Stimulated activated naive CD8-positive, alpha-beta T cell treated with anti-CD3 and anti-CD28 coated beads, Interleukin-15, amount 100 ng/mL, for 72 hours (primary cell): ENCODE measurements around the gene NR0B2.
"Not testable (repeated sequence)": the region's sequence is repeated elsewhere in the genome, so short reads cannot be mapped to it uniquely, and the experiment has no call there.

Source experiments
- ATAC-seq: fragments of 150-1000 bp; cut with Tn5 transposase; 2 replicates; pipeline ENCODE4 v1.10.0; 2021; ENCODE audit warnings: mild to moderate bottlenecking, moderate library complexity
- DNase-seq, 2 donors: peaks; one replicate each; pipeline ENCODE4 v3.0.0; 2021 to 2022
- H3K27ac Mint-ChIP-seq, 2 donors: one replicate each; pipeline ENCODE4 v1.8.0; 2022; ENCODE audit warnings: mild to moderate bottlenecking in 2 of 2, mixed read lengths in 2 of 2, moderate library complexity in 2 of 2
- H3K27me3 Mint-ChIP-seq: one replicate; pipeline ENCODE4 v1.8.0; 2022; ENCODE audit warnings: mixed read lengths
- H3K4me1 Mint-ChIP-seq: one replicate; pipeline ENCODE4 v1.8.0; 2022; ENCODE audit warnings: mild to moderate bottlenecking, mixed read lengths
- H3K4me3 Mint-ChIP-seq, 2 donors: one replicate each; pipeline ENCODE4 v1.8.0; 2022; ENCODE audit warnings: mild to moderate bottlenecking in 2 of 2, mixed read lengths in 2 of 2, moderate library complexity in 1 of 2
- H3K9me3 Mint-ChIP-seq, 2 donors: one replicate each; pipeline ENCODE4 v1.8.0; 2022; ENCODE audit warnings: mixed read lengths in 2 of 2

The NR0B2 gene, protein sequence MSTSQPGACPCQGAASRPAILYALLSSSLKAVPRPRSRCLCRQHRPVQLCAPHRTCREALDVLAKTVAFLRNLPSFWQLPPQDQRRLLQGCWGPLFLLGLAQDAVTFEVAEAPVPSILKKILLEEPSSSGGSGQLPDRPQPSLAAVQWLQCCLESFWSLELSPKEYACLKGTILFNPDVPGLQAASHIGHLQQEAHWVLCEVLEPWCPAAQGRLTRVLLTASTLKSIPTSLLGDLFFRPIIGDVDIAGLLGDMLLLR

DNA sequence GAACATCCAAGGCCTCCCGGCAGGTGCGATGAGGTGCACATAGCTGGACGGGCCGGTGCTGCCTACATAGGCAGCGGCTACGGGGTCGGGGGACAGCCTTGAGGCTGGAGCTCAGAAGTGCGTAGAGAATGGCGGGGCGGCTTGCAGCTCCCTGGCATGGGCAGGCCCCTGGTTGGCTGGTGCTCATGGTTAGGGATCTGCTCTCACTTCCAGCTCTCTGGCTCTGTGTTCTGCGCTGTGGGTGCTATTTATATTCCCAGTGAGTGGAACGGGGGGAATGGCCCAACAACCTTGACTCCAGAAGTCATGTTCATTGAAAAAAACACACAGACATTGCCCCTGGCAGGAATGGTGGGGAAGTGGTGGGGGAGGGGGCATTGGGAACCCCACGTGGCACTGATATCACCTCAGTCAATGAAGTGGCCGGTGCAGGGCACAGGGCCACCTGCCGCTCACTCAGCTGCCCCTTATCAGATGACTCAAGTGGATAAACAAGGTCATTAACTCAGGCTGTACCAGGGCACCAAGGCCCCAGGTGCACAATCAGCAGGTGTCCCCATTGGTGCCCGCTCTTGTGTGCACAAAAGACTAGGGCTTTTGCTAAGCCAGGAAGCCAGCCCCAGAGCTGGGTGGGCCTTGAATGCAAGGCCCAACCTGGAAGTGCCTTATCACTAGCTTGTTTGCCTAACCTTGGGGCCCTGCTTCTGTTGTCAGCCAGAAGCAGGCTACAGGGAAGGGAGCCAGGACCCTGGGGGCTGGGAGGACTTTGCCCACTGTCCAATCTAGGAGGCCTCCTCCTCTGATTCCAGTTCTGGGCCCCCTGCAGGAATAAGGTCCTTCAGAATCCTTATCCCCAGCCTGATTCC is at the start of gene NR0B2:
NR0B2 (minus strand) TSS at position 222 of the 866 bp plus-strand sequence; CDS start at position 187, 35 bp downstream.
- no peak within 1 kb of the TSS for H3K4me3 Mint-ChIP-seq
- no peak for ATAC-seq

DNA sequence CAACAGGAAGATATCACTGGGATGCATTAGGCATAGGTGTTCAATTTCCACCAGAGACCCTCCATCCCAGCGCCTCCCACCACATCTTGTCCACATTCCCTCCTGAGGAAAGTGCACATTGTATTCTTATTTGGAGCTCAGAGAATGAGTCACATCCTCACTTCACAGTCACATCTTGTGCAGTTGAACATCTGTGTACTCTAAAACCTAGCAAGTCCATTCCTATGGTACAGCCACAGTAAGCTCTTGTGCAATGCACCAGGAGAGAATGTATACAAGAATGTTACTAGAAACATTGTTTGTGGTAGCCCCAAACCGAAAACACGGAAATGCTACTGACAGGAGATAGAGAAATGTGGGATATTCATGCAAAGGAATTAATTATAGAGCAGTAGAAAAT is 48.1 kb upstream of the NR0B2 start:
- H3K27me3 Mint-ChIP-seq: peaks cover 67% of the 10 kb centered on the region
- ATAC-seq: no peak
- no peak overlapping the region for H3K4me3 Mint-ChIP-seq
- DNase-seq: no peak
- H3K4me1 Mint-ChIP-seq: peaks cover 6% of the 10 kb centered on the region
- no peaks in the 10 kb centered on the region for H3K9me3 Mint-ChIP-seq
- no peak overlapping the region for H3K27ac Mint-ChIP-seq

More for the DNA sequence above, at the start of gene NR0B2:
- peak within 1 kb of the TSS in 1 of 2 donors; percentile 74 for H3K27ac Mint-ChIP-seq
- no peaks in the 10 kb centered on the region for H3K4me1 Mint-ChIP-seq
- no peaks in the 10 kb centered on the region for H3K9me3 Mint-ChIP-seq
- H3K27me3 Mint-ChIP-seq: no peaks in the 10 kb centered on the region
- no peak for DNase-seq

DNA sequence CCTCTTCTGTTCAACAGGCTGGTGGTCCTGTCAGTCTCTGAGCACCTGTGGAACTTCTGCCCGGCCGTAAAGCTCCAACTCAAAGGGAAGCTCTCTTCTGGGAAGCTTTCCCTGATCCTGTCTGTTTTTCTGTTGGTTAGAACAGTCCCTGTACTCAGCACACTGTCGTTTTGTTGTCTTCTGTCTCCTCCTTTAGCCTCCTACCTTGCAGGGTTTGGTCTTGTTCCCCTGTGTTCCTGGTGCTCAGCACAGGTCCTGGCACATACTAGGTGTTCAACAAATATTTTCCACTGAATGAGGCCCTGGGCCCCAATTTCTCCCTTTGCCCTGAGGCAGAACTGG is 46.8 kb upstream of the NR0B2 start:
- DNase-seq (no peak), ATAC-seq (no peak)
- Mint-ChIP-seq H3K27ac (peak overlapping the region; percentile 72 to 74), H3K4me3 (peak overlapping the region; percentile 75 to 86), H3K27me3 (peaks cover 55% of the 10 kb centered on the region), H3K4me1 (peaks cover 6% of the 10 kb centered on the region), H3K9me3 (no peaks in the 10 kb centered on the region)

DNA sequence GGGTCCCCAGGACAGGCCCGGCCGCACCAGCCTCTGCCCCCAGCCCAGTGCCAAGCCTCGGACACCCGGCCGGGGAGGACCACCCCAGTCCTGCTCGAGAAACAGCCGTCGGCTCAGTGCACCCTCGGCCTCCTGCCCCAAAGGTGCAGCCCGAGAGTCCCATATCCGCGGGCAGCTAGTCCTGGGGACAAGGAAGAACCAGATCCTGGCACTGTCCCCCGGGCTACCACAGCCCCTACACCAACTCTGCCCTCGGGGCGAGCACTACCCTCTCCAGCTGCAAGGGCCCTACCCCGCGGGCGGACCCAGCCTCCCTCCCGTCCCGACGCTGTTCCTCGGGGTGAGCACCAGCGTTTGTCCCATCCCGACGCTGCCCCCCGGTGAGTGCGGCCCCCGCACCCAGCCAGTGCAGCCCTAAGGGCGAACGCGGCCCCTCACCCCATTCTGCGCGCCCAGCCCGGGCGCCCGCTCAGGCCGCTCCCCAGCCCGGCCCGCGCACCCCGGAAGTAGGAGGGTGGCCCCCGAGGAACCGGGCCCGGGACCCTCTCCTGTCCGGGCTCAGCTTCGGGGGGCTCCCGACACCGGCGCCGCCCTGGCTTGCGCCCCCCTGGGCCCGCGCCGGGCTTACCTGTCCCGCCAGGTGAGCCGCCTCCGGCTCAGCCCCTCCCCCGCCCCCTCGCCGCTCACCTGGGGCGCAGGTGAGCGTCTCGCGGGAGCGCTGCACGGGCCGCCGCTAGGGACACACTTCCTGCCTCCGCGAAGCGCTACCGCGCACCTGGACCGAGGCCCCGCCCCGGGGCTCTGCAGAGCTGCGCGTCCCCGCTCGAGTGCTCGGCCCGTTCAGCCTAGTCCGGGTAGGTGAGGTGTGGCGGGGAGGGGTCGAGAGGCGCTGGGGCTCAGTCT is 46.2 kb upstream of the NR0B2 start, which contains the start of gene KDF1:
KDF1 (minus strand) TSS at position 747 of the 903 bp plus-strand sequence. CDS start 8,088 bp downstream, outside the sequence.
- DNase-seq (peak; percentile 23 to 35), ATAC-seq (peak; percentile 83)
- peaks cover 53% of the 10 kb centered on the region for H3K27me3 Mint-ChIP-seq
- H3K4me1 Mint-ChIP-seq: peaks cover 6% of the 10 kb centered on the region
- H3K27ac Mint-ChIP-seq: peak within 1 kb of the TSS; percentile 72 to 74
- peak within 1 kb of the TSS; percentile 75 to 86 for H3K4me3 Mint-ChIP-seq
- no peaks in the 10 kb centered on the region for H3K9me3 Mint-ChIP-seq

DNA sequence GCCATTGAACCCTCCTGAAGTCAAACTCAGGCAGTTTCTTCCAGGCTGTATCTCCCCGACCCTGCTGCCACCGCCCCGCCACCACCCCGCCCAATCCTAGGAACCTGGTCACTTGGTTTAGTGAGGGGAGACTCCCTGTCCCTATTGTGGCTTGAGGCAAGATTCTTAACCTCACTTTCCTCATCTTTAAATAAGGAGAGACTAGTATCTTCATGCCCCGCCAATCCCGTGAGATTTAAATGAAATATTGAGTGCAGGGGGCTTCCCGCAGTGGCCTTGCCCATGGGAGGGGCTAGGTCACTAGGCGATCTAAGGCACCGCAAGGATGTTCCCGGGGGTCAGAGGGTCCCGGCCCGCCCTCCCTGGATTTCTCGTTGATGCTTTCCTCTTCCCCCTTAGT is 45.5 kb upstream of the NR0B2 start:
- ATAC-seq: no peak
- Mint-ChIP-seq H3K27me3 (peaks cover 46% of the 10 kb centered on the region), H3K4me3 (peak overlapping the region; percentile 72 to 75), H3K4me1 (peaks cover 6% of the 10 kb centered on the region), H3K9me3 (no peaks in the 10 kb centered on the region), H3K27ac (no peak overlapping the region)
- DNase-seq: no peak

DNA sequence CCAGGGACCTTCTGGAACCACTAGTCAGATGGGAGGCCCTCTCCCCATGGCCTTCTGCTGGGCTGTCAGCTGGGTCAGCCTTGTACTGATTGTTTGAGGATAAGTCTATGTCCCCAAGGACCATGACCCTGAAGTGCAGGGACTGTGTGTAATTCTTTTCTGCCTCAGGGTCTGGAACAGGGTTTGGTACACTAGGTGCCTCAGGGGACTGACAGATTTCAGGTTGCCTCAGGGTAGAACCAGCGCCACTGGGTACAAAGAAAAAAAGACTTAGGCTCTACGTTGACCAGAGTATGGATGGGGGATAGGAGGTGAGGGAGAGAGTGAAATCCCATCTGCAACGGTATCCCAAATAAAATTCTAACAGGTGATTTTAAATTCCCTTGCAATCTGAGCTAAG is 43.5 kb upstream of the NR0B2 start:
- no peak for DNase-seq

DNA sequence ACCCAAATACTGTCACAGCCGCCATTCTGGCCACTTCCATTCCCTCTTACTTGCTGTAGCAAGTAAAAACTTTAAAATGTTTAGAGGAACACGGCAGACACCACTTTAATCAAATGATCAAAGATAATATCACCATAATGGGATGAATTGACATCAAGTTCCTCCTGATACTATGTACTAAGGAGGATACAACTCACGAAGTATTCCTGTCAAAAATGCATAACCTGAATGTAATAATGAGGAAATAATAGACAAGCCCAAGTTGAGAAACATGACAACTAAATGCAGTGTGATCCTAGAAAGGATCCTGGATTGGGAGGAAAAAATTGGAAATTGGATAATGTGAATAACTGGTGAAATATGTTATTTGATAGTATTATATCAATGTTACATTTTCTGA is 42.5 kb upstream of the NR0B2 start:
- DNase-seq (no peak), ATAC-seq (no peak)
- Mint-ChIP-seq H3K9me3 (no peaks in the 10 kb centered on the region), H3K4me1 (peaks cover 6% of the 10 kb centered on the region), H3K27me3 (peaks cover 22% of the 10 kb centered on the region), H3K4me3 (no peak overlapping the region), H3K27ac (no peak overlapping the region)

More for the DNA sequence above, 43.5 kb upstream of the NR0B2 start:
- ATAC-seq: no peak
- Mint-ChIP-seq H3K27me3 (peaks cover 32% of the 10 kb centered on the region), H3K9me3 (no peaks in the 10 kb centered on the region), H3K4me3 (no peak overlapping the region), H3K4me1 (peaks cover 6% of the 10 kb centered on the region), H3K27ac (no peak overlapping the region)

DNA sequence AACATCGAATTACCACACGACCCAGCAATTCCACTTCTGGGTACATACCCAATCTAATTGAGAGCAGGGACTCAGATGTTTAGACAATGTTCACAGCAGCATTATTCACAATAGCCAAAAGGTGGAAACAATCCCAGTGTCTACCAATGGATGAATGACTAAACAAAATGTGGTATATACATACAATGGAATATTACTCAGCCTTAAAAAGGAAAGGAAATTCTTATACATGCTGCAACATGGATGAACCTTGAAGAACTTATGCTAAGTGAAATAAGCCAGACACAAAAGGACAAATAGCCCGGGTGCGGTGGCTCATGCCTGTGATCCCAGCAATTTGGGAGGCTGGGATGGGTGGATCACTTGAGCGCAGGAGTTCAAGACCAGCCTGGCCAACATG is 39.6 kb upstream of the NR0B2 start:
- Mint-ChIP-seq H3K4me3 (no peak overlapping the region), H3K9me3 (no peaks in the 10 kb centered on the region), H3K27me3 (peaks cover under 1% of the 10 kb centered on the region), H3K27ac (no peak overlapping the region), H3K4me1 (no peaks in the 10 kb centered on the region)
- ATAC-seq (no peak), DNase-seq (no peak)

DNA sequence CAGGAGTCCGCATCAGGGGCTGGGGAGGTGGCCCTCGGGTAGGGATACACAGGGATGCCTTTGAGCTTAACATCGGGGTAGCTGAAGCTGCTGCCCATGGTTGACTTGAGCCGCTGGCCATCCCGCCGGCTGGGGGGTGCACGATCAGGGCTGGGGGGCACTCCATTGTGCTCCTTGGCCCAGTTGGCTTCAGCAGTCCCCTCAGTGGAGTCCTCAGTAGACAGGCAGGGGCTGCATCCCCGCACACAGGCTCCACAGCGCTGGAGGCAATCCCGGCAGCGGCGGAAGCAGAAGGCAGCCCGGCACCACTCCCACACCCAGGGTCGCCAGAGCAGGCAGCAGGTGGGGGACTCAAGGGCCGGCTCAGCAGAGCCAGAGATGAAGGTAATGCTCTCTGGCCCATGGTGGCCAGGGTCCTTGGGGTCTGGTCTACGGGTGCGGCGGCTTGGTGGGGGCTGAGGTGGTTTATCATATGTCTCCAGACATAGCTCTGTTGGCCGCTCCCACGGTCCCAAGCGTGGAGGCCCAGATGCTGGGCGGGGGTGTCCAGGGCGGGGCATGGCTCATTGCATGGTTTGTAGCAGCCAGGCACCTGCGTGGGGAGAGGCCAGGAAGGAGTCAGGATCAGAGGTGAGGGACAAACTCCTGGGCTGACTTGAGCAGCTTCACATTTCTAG is 38.2 kb upstream of the NR0B2 start:
- Mint-ChIP-seq H3K4me3 (no peak overlapping the region), H3K27ac (no peak overlapping the region), H3K27me3 (no peaks in the 10 kb centered on the region), H3K4me1 (no peaks in the 10 kb centered on the region), H3K9me3 (no peaks in the 10 kb centered on the region)
- no peak for DNase-seq
- no peak for ATAC-seq

DNA sequence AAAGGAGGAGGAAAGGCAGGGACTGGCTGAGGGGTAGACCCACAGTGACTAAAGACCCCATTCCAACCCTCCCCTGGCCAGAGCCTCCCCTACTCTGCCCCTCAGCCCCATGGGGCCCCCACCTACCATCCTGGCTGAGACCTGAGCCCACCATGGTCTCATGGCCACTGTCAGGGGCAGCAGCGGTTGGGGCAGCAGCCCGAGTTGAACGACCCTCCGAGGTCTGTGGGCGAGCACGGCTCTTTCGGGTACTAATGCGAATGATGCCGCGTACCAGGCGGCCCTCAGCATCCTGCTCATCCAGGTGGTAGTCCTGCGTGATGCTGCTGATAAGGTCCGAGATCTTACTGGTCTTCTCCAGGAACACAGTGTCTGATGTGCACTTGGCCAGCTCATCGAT is 37.4 kb upstream of the NR0B2 start:
- ATAC-seq: no peak
- Mint-ChIP-seq H3K27ac (peak overlapping the region in 1 of 2 donors; percentile 5), H3K4me3 (no peak overlapping the region), H3K4me1 (no peaks in the 10 kb centered on the region), H3K9me3 (no peaks in the 10 kb centered on the region), H3K27me3 (no peaks in the 10 kb centered on the region)
- DNase-seq: no peak

DNA sequence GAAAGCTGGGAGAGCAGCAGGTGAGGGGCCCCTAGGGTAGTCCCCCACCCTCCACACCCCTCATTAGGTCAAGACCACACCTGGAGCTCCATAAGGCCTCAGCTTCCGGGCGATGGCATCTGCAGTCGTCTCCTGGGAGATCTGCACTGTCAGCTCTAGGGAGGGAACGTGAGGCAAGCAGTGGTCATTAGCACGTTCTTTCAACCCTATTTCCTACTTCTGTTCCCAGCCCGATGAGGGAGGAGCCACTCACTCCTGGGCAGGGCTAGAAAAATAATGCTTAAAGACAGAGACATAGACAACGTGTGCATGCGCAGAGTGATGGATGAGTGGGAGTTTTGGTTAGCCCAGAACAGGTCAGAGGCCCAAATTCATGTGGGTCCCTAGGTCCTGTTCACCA is 36.8 kb upstream of the NR0B2 start:
- Mint-ChIP-seq H3K9me3 (no peaks in the 10 kb centered on the region), H3K27me3 (no peaks in the 10 kb centered on the region), H3K4me3 (no peak overlapping the region), H3K27ac (peak overlapping the region in 1 of 2 donors; percentile 91), H3K4me1 (no peaks in the 10 kb centered on the region)
- ATAC-seq: no peak
- DNase-seq: no peak

DNA sequence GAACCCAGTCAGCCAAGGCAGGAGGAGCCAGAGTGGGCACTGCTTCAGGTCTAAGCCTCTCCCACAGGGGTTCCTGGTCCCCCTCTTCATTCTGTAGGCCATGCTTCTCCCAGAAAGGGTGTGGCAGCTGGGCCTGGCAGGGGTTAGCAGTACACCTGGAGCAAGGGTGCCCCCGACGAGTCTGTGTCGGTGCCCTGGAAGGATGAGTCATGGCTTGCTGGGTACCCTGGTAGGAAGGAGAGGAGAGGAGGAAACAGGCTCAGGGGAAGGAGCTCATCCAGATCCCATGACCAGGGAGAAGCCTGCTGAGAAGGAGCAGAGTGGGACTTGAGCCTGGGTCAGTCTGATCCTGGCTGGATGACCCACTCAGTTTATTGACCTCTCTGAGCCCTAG is 36.1 kb upstream of the NR0B2 start:
- no peak overlapping the region for H3K4me3 Mint-ChIP-seq
- H3K4me1 Mint-ChIP-seq: no peaks in the 10 kb centered on the region
- H3K9me3 Mint-ChIP-seq: no peaks in the 10 kb centered on the region
- ATAC-seq (peak; percentile 9), DNase-seq (no peak)
- H3K27me3 Mint-ChIP-seq: no peaks in the 10 kb centered on the region
- no peak overlapping the region for H3K27ac Mint-ChIP-seq

DNA sequence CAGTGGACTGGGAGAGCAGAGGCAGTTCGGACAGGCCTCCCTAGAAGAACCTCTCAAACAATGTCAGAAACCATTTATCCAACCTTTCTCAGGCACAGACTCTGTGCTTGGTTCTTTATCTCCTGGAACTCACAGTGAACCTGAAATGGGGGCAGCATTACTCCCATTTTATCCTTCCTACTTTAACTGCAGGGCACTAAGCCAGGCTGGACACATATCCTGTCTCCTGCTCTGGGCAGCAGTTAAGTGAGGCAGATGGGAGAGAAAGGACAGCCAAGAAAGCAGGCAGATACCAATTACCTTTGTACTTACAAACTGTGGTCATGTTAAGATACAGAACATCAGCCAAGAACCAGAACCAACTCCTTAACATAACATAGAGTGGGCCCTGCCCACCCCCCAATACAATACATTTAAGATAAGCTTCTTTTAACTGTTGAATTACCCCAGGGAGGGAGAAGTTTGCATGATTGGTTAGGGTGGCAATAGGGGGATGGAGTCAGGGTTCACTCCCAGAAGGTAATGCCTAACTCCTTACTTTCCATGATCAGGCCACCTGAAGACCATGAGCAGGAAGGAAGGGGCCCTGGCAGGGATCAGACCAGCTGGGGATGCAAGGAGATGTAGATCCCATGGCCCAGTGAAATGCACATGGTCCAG is 35.6 kb upstream of the NR0B2 start:
- no peaks in the 10 kb centered on the region for H3K27me3 Mint-ChIP-seq
- no peak overlapping the region for H3K4me3 Mint-ChIP-seq
- H3K27ac Mint-ChIP-seq: peak overlapping the region in 1 of 2 donors; percentile 50
- no peak for DNase-seq
- H3K9me3 Mint-ChIP-seq: no peaks in the 10 kb centered on the region
- peak; percentile 18 for ATAC-seq
- H3K4me1 Mint-ChIP-seq: no peaks in the 10 kb centered on the region

DNA sequence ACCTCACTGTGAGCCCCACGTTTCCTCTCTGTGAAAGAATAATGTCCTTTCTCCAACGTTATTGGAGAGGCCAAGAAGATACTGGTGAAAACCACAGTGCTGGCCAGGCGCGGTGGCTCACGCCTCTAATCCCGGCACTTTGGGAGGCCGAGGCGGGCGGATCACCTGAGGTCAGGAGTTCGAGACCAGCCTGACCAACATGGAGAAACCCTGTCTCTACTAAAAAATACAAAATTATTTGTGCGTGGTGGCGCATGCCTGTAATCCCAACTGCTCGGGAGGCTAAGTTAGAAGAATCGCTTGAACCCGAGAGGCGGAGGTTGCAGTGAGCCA is 34.9 kb upstream of the NR0B2 start:
- not testable (repeated sequence) for H3K27me3 Mint-ChIP-seq, H3K4me1 Mint-ChIP-seq, H3K9me3 Mint-ChIP-seq, DNase-seq, H3K4me3 Mint-ChIP-seq, ATAC-seq
- H3K27ac Mint-ChIP-seq: peak overlapping the region in 1 of 2 donors; percentile 12

DNA sequence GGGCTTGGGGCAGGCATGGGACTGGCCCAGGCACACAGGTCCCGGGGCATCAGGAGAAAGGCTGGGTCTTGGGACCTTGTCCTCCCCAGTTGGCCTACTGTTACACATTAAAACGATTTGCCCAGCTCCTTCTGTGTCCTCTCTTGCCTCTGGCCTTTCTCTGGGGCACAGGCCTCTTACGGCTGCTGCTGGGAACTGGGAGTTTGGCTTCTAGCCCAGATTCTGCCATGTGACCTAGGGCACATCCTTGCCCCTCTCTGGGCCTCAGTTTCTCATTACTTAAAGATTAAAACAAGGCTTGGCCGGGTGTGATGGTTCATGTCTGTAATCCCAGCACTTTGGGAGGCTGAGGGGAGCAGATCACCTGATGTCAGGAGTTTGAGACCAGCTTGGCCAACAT is 32.5 kb upstream of the NR0B2 start:
- no peak for ATAC-seq
- Mint-ChIP-seq H3K27me3 (no peaks in the 10 kb centered on the region), H3K27ac (no peak overlapping the region), H3K9me3 (no peaks in the 10 kb centered on the region), H3K4me3 (no peak overlapping the region), H3K4me1 (no peaks in the 10 kb centered on the region)
- DNase-seq: no peak
